GM12878 (cell line): ENCODE results near the gene RAD51B. TPM values are rescaled to one million over a fixed set of nuclear protein-coding genes. Genes with fewer than 3 reads are reported as not detected.

ENCODE experiments used
- ATAC-seq: fragments of 200-7000 bp; cut with Tn5 transposase; 3 replicates; pipeline ENCODE4 v1.9.1; 2020; ENCODE audit warnings: mild to moderate bottlenecking, moderate library complexity
- BruUV-seq: library from RNA; stranded (reverse); fragments of 400-500 nt; replicated peaks from 2 replicates; lab custom pipeline; 2021; lab: Mats Ljungman, UMichigan
- CTCF ChIA-PET: fragments of 300-600 bp; sonication (Branson Sonifier 250); formaldehyde crosslinking; extraction: SDS; loops from one replicate; lab custom pipeline; 2021; ENCODE audit warnings: inconsistent platforms; lab: Yijun Ruan, JAX
- POLR2A ChIA-PET: fragments of 350-600 bp; formaldehyde crosslinking; extraction: SDS; loops from one replicate; lab custom pipeline; 2021; ENCODE audit warnings: inconsistent platforms; lab: Charles Lee
- RAD21 ChIA-PET: fragments of 300-600 bp; sonication (Branson Sonifier 250); formaldehyde crosslinking; loops from one replicate; lab custom pipeline; 2023; ENCODE audit warnings: antibody characterized with exemption; ENCODE audit not compliant: unreplicated experiment; lab: Charles Lee
- SMC1A ChIA-PET: fragments of 300-600 bp; sonication (Branson Sonifier 250); formaldehyde crosslinking; loops from one replicate; lab custom pipeline; 2023; ENCODE audit not compliant: unreplicated experiment, uncharacterized antibody; lab: Charles Lee
- DNase-seq: peaks from one replicate; pipeline ENCODE4 v3.0.0-alpha.2; 2011; ENCODE audit warnings: low read depth, low spot score
- FAIRE-seq: peaks from 3 replicates; lab custom pipeline; 2011; peaks lifted over from hg19 to GRCh38; lab: Jason Lieb, UNC
- H2AFZ ChIP-seq: 2 replicates; pipeline ENCODE4 v1.6.0; 2011; ENCODE audit warnings: low read depth, low read length, control low read depth; ENCODE audit not compliant: control insufficient read depth
- H3K27ac ChIP-seq: 2 replicates; pipeline ENCODE4 v1.5.1; 2011; ENCODE audit warnings: control low read depth; ENCODE audit not compliant: control insufficient read depth, insufficient read depth
- H3K27me3 ChIP-seq, 2 experiments: replicated peaks in 1 of 2; 2 replicates each; pipeline versions ENCODE4 v1.6.0 to v1.6.1; 2011; ENCODE audit warnings: low read length in 1 of 2; ENCODE audit not compliant: control insufficient read depth in 2 of 2, insufficient read depth in 2 of 2
- H3K36me3 ChIP-seq, 2 experiments: 2 replicates each; pipeline ENCODE4 v1.5.1; 2011; ENCODE audit warnings: low read length in 1 of 2; ENCODE audit not compliant: control insufficient read depth in 2 of 2, insufficient read depth in 2 of 2
- H3K4me1 ChIP-seq: 2 replicates; pipeline ENCODE4 v1.6.1; 2011; ENCODE audit warnings: mild to moderate bottlenecking, low read length, moderate library complexity, mixed read lengths; ENCODE audit not compliant: control insufficient read depth, insufficient read depth
- H3K4me2 ChIP-seq: 2 replicates; pipeline ENCODE4 v1.6.0; 2011; ENCODE audit warnings: control low read depth; ENCODE audit not compliant: control insufficient read depth, insufficient read depth
- H3K4me3 ChIP-seq: fragments of 200-600 bp; sonication (generic); 2 replicates; pipeline ENCODE4 v1.5.1; 2016
- H3K79me2 ChIP-seq: 2 replicates; pipeline ENCODE4 v1.6.0; 2011; ENCODE audit warnings: low read length; ENCODE audit not compliant: control insufficient read depth, insufficient read depth
- H3K9ac ChIP-seq: 2 replicates; pipeline ENCODE4 v1.8.0; 2011; ENCODE audit warnings: low read length, control low read depth, mixed read lengths; ENCODE audit not compliant: control insufficient read depth, insufficient read depth
- H3K9me3 ChIP-seq: replicated peaks from 3 replicates; pipeline ENCODE4 v1.5.1; 2011; ENCODE audit warnings: mild to moderate bottlenecking, low read length; ENCODE audit not compliant: control insufficient read depth, insufficient read depth
- H4K20me1 ChIP-seq: 2 replicates; pipeline ENCODE4 v1.6.0; 2011; ENCODE audit not compliant: control insufficient read depth, insufficient read depth
- BRCA1 ChIP-seq: IDR thresholded peaks from 2 replicates; pipeline ENCODE4 v1.6.1; 2011; ENCODE audit warnings: low read depth, low read length, improper control_type of control experiment
- CREM ChIP-seq: IDR thresholded peaks from 2 replicates; pipeline ENCODE4 v1.6.1; 2014; ENCODE audit warnings: antibody characterized with exemption, low read depth
- MEF2B ChIP-seq: fragments of 450-650 bp; IDR thresholded peaks from 2 replicates; pipeline ENCODE4 v1.6.1; 2018; ENCODE audit warnings: mild to moderate bottlenecking, moderate library complexity; ENCODE audit not compliant: partially characterized antibody, poor library complexity, severe bottlenecking
- MTA2 ChIP-seq: fragments of 450-650 bp; IDR thresholded peaks from 2 replicates; pipeline ENCODE4 v1.6.1; 2016; ENCODE audit warnings: low read depth, mild to moderate bottlenecking, moderate library complexity
- NFXL1 ChIP-seq: fragments of 450-650 bp; IDR thresholded peaks from 2 replicates; pipeline ENCODE4 v1.6.1; 2017; ENCODE audit warnings: antibody characterized with exemption, mild to moderate bottlenecking, borderline replicate concordance
- NRF1 ChIP-seq: conservative IDR thresholded peaks from 2 replicates; pipeline ENCODE4 v1.6.1; 2011; ENCODE audit warnings: mild to moderate bottlenecking, low read depth, low read length, improper control_type of control experiment
- RB1 ChIP-seq: fragments of 450-650 bp; formaldehyde crosslinking; IDR thresholded peaks from 2 replicates; pipeline ENCODE4 v1.6.1; 2017; ENCODE audit warnings: mild to moderate bottlenecking, borderline replicate concordance
- SMC3 ChIP-seq: IDR thresholded peaks from 2 replicates; pipeline ENCODE4 v1.6.1; 2011; ENCODE audit warnings: low read length, improper control_type of control experiment, borderline replicate concordance
- SRF ChIP-seq, 2 experiments: IDR thresholded peaks; 2 replicates each; pipeline ENCODE4 v1.6.1; 2011; ENCODE audit warnings: low read depth in 2 of 2, low read length in 2 of 2, mild to moderate bottlenecking in 1 of 2, moderate library complexity in 1 of 2
- TCF3 ChIP-seq: IDR thresholded peaks from 2 replicates; pipeline ENCODE4 v1.6.1; 2012; ENCODE audit warnings: low read depth, mild to moderate bottlenecking, low read length, borderline replicate concordance; ENCODE audit not compliant: insufficient read depth
- ZNF384 ChIP-seq: IDR thresholded peaks from 2 replicates; pipeline ENCODE4 v1.6.1; 2012; ENCODE audit warnings: low read depth, mild to moderate bottlenecking, low read length, improper control_type of control experiment, borderline replicate concordance
- WGBS: methylation state at CpG from one replicate; pipeline ENCODE4 v1.1.6; 2016; ENCODE audit warnings: low lambda C conversion rate; ENCODE audit not compliant: insufficient replicate concordance, insufficient coverage; ENCODE audit errors: missing lambda C conversion rate; 5-methylcytosine and 5-hydroxymethylcytosine counted together
- in situ Hi-C: fragments of 300-500 bp; cut with MboI; formaldehyde crosslinking; loops from 9 replicates; pipeline ENCODE4 v1.14.3; 2018; ENCODE audit warnings: mixed read lengths
- intact Hi-C: fragments of 100-400 bp; cut with micrococcal nuclease; formaldehyde crosslinking; loops from one replicate; pipeline ENCODE4 v1.14.2; 2022; ENCODE audit not compliant: unreplicated experiment
- polyA plus RNA-seq, 11 experiments: library from polyadenylated mRNA; depleted of rRNA in 4 of 11; unstranded in 6 of 11; stranded (reverse) in 5 of 11; fragments of >200 nt; fragmentation: Nextera tagmentation in 4 of 11; fragmentation: Illumina TruSeq in 1 of 11; extraction: Ambion mirVana in 4 of 11; extraction: Trizol in 1 of 11; gene quantifications; 1 replicate in 1 of 11; 2 replicates in 10 of 11; pipeline versions ENCODE4 v1.2.1 to v1.2.3, GENCODE V29; 2011 to 2016; ENCODE audit warnings: inconsistent platforms in 2 of 11, missing spikeins in 2 of 11, low read depth in 1 of 11
- total RNA-seq, 4 experiments: library from RNA; depleted of rRNA in 3 of 4; stranded (reverse); fragments of >200 nt in 3 of 4; fragmentation: Illumina TruSeq in 1 of 4; extraction: Trizol in 1 of 4; gene quantifications; 2 replicates each; pipeline versions ENCODE4 v1.2.1 to v1.2.3, GENCODE V29; 2013 to 2021
- TF ChIP-seq, protein P1 (sequence below): IDR thresholded peaks from 2 replicates; pipeline ENCODE4 v1.6.1; 2011; ENCODE audit warnings: mild to moderate bottlenecking, low read depth, low read length, moderate library complexity; ENCODE audit not compliant: insufficient replicate concordance

The RAD51B gene
- total and polyA plus RNA-seq, 10 of the 15 experiments (the other 5 are each of a cell fraction or from before 2014, with no cell fraction given) = 9.8 to 26.8 (median 21.3) TPM

DNA sequence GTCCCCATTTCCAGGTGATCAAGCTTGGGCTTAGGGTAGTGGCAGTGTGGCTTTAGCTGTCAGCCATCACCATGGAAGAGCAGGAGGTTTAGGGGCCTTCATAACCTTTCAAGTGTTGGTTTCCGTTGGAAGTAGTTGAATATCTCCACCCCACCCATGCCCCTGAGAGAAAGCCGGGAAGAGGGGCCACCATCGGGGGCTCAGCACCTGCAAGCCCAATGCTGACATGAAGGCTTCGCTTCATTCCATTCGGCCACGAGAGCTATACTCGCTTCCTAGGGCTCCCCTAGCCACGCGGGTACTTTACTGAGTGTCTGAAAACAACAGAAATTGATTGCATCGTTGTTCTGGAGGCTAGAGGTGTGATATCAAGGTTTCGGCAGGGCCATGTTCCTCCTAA lies 738.5 kb downstream of the RAD51B start (continued):
- no peak for TF ChIP-seq ZNF384
- TF ChIP-seq, all 136 proteins: peak for 0

DNA sequence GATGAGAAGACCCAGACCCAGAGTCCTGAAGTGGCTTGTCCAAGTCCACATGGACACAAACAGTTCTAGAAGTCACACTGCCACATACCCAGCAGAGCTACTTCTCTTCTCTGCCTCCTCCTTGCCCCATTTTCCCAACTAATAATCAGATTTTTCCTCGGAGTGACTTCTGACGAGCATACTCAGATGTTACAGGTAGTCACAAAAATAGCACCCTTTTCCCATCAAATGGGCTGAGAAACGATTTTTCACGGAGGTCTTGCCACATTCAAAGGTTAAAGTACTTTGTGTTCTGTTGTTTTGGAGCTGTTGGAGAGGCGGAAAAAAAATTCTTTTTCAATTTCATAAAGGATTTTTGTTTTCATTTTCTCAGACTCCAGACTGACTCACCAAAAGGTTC lies 740.4 kb downstream of the RAD51B start:
- Histone ChIP-seq H3K4me2 (no peak overlapping the region), H3K36me3 (no peaks in the 10 kb centered on the region), H3K9ac (no peak overlapping the region), H3K27ac (no peak overlapping the region), H3K79me2 (no peaks in the 10 kb centered on the region), H3K9me3 (no peaks in the 10 kb centered on the region), H3K4me3 (no peak overlapping the region), H3K4me1 (no peaks in the 10 kb centered on the region), H4K20me1 (no peaks in the 10 kb centered on the region), H2AFZ (no peak overlapping the region), H3K27me3 (no peaks in the 10 kb centered on the region)
- SMC1A ChIA-PET = no interaction called here
- FAIRE-seq (no peak), ATAC-seq (no peak), DNase-seq (no peak)
- TF ChIP-seq SMC3 (no peak), NRF1 (no peak), SRF (IDR thresholded peaks at IDR 0.05; ENCODE audit: low read depth in 2 of 2, low read length in 2 of 2) (no peak)
- WGBS = 78% methylated on average over 5 of the region's 5 CpGs
- RAD21 ChIA-PET = no interaction called here
- intact Hi-C loops = no loop called here
- in situ Hi-C loops = no loop called here
- BruUV-seq = no TSS peak
- CTCF ChIA-PET = no interaction called here
- POLR2A ChIA-PET = no interaction called here

DNA sequence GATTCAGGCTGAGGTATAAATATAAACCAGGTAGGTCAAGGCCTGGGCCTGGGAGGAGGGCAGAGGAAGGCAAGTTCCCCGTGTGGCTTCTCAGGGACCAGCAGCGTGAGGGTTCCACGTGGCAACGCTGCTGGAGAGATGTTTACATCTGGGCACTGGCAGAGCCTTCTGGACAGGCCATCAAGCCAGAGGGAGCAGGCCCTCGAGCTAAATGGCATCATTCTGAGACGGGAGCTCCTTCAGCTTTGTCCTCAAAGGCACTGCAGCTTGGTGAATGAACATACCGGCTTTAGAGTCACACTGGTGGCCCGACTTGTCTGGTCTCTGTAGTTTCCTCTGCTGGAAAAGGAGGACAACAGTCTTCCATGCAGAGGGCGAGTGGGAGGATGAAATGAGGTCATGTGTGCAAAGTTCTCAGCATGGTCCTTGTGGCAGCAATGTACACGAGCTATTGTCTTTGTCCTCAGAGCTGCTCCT lies 742.0 kb downstream of the RAD51B start:
- BruUV-seq = no TSS peak
- no peaks in the 10 kb centered on the region for H4K20me1 ChIP-seq
- ChIA-PET RAD21 (no interaction called here), SMC1A (interaction anchor here (0.5 to 0.7 kb wide), 2 partner anchors 114 to 551 kb away, joined by 3 read pairs; no protein-coding TSS in a partner anchor), CTCF (interaction anchor here (0.7 kb wide), 1 partner anchor 618 kb away, joined by 4 read pairs; no protein-coding TSS in a partner anchor), POLR2A (interaction anchor here (0.9 kb wide), 1 partner anchor 9 kb away, joined by 5 read pairs; no protein-coding TSS in a partner anchor)
- no peaks in the 10 kb centered on the region for H3K9me3 ChIP-seq
- H3K36me3 ChIP-seq = no peaks in the 10 kb centered on the region
- no peak for DNase-seq
- H3K4me3 ChIP-seq = no peak overlapping the region
- H3K9ac ChIP-seq = no peak overlapping the region
- H3K27ac ChIP-seq = no peak overlapping the region
- H3K4me1 ChIP-seq = no peaks in the 10 kb centered on the region
- no peak overlapping the region for H3K4me2 ChIP-seq
- no peak for FAIRE-seq
- no peak overlapping the region for H2AFZ ChIP-seq
- ATAC-seq = no peak
- in situ Hi-C loops (no loop called here), intact Hi-C loops (no loop called here)
- no peaks in the 10 kb centered on the region for H3K27me3 ChIP-seq
- H3K79me2 ChIP-seq = no peaks in the 10 kb centered on the region
- 55% methylated on average over 10 of the region's 10 CpGs for WGBS
- TF ChIP-seq ZNF384 (no peak), MEF2B (no peak), MTA2 (no peak), RB1 (no peak), CREM (no peak), NFXL1 (no peak), BRCA1 (no peak), TCF3 (no peak)
- TF ChIP-seq, protein P1, sequence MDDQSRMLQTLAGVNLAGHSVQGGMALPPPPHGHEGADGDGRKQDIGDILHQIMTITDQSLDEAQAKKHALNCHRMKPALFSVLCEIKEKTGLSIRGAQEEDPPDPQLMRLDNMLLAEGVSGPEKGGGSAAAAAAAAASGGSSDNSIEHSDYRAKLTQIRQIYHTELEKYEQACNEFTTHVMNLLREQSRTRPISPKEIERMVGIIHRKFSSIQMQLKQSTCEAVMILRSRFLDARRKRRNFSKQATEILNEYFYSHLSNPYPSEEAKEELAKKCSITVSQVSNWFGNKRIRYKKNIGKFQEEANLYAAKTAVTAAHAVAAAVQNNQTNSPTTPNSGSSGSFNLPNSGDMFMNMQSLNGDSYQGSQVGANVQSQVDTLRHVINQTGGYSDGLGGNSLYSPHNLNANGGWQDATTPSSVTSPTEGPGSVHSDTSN = no peak
